IPS-18c (cell line): ENCODE results near the gene RCSD1.
A peak's percentile ranks its signal among the peaks of the same experiment; 100 is the strongest.
"Not testable (repeated sequence)": the region's sequence is repeated elsewhere in the genome, so short reads cannot be mapped to it uniquely, and the experiment has no call there.

ENCODE experiments used
- H3K4me3 ChIP-seq: 2 replicates; pipeline ENCODE4 v1.7.0; 2013; ENCODE audit warnings: low read depth, mild to moderate bottlenecking, low read length, moderate library complexity; ENCODE audit not compliant: insufficient read depth
- H3K9me3 ChIP-seq: one replicate; pipeline ENCODE4 v1.6.1; 2013; ENCODE audit warnings: mild to moderate bottlenecking, low read length, moderate library complexity; ENCODE audit not compliant: control insufficient read depth, insufficient read depth

The RCSD1 gene

GRCh38 chr1:167629681-167630567, at the start of gene RCSD1:
RCSD1 (plus strand) TSS chr1:167630232; CDS start chr1:167630424, 192 bp downstream.
- H3K4me3 ChIP-seq, result peak within 1 kb of the TSS; percentile 78

GRCh38 chr1:167582064-167582463, 48.0 kb upstream of the RCSD1 start:
- no peak overlapping the region for H3K4me3 ChIP-seq
- H3K9me3 ChIP-seq, result no peaks in the 10 kb centered on the region

More at GRCh38 chr1:167629681-167630567, at the start of gene RCSD1:
- H3K9me3 ChIP-seq, result no peaks in the 10 kb centered on the region

GRCh38 chr1:167582722-167583121, 47.3 kb upstream of the RCSD1 start:
- Histone ChIP-seq H3K4me3 (no peak overlapping the region), H3K9me3 (no peaks in the 10 kb centered on the region)

- Histone ChIP-seq H3K9me3 (peaks cover 2% of the 10 kb centered on the region), H3K4me3 (no peak overlapping the region)
Measured at GRCh38 chr1:167584581-167584980, 45.5 kb upstream of the RCSD1 start.

GRCh38 chr1:167587342-167587741, 42.7 kb upstream of the RCSD1 start:
- no peak overlapping the region for H3K4me3 ChIP-seq
- H3K9me3 ChIP-seq, result peaks cover 4% of the 10 kb centered on the region

GRCh38 chr1:167587872-167588271, 42.2 kb upstream of the RCSD1 start:
- Histone ChIP-seq H3K9me3 (peaks cover 4% of the 10 kb centered on the region), H3K4me3 (no peak overlapping the region)

GRCh38 chr1:167588361-167588760, 41.7 kb upstream of the RCSD1 start:
- Histone ChIP-seq H3K9me3 (peaks cover 4% of the 10 kb centered on the region), H3K4me3 (no peak overlapping the region)

GRCh38 chr1:167592475-167592874, 37.6 kb upstream of the RCSD1 start:
- Histone ChIP-seq H3K4me3 (no peak overlapping the region), H3K9me3 (peaks cover 4% of the 10 kb centered on the region)

- Histone ChIP-seq H3K4me3 (no peak overlapping the region), H3K9me3 (peaks cover 4% of the 10 kb centered on the region)
Measured at GRCh38 chr1:167593860-167594259, 36.2 kb upstream of the RCSD1 start.

GRCh38 chr1:167594822-167595221, 35.2 kb upstream of the RCSD1 start:
- H3K9me3 ChIP-seq, result peaks cover 2% of the 10 kb centered on the region
- no peak overlapping the region for H3K4me3 ChIP-seq

GRCh38 chr1:167599957-167600581, 30.0 kb upstream of the RCSD1 start:
- no peak overlapping the region for H3K4me3 ChIP-seq
- H3K9me3 ChIP-seq, result no peaks in the 10 kb centered on the region

- H3K4me3 ChIP-seq, result no peak overlapping the region
- no peaks in the 10 kb centered on the region for H3K9me3 ChIP-seq
Measured at GRCh38 chr1:167601442-167602383, 28.3 kb upstream of the RCSD1 start.

GRCh38 chr1:167602840-167603239, 27.2 kb upstream of the RCSD1 start:
- H3K4me3 ChIP-seq, result no peak overlapping the region
- H3K9me3 ChIP-seq, result peaks cover 5% of the 10 kb centered on the region

GRCh38 chr1:167605576-167605975, 24.5 kb upstream of the RCSD1 start:
- Histone ChIP-seq H3K9me3 (peaks cover 5% of the 10 kb centered on the region), H3K4me3 (no peak overlapping the region)

GRCh38 chr1:167611983-167612382, 18.0 kb upstream of the RCSD1 start:
- Histone ChIP-seq H3K9me3 (peaks cover 5% of the 10 kb centered on the region), H3K4me3 (no peak overlapping the region)

GRCh38 chr1:167612587-167613385, 17.2 kb upstream of the RCSD1 start:
- no peak overlapping the region for H3K4me3 ChIP-seq
- peaks cover under 1% of the 10 kb centered on the region for H3K9me3 ChIP-seq

- not testable (repeated sequence) for H3K9me3 ChIP-seq, H3K4me3 ChIP-seq
Measured at GRCh38 chr1:167613984-167614383, 16.0 kb upstream of the RCSD1 start.
